ENCODE results near the gene STX8. TPM values are rescaled to one million over a fixed set of nuclear protein-coding genes. Genes with fewer than 3 reads are reported as not detected.

STX8 gene
- total and polyA plus RNA-seq, 9 of the 15 experiments (the other 6 are each of a cell fraction or from before 2014, with no cell fraction given), result 14.6 to 42.5 (median 22.1) TPM

DNA sequence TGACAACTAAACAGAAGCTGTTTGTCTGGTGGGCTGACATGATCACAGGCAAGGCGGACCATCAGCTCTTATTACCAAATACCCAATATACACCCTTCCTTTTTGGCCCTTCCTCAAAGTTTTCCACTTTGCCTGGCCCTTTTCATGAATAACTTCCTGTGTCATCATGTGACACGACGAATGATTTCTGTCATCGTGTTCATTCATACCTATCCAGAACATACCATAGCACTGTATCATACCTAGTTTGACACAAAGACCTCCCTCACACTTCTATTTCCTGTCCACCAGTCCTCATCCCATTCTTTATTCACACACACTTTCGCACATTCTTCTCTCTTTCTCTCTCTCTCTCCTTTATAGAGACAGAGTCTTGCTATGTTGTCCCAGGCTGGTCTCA is 131.8 kb downstream of the STX8 start:
- BruUV-seq (replicated peaks), result no TSS peak
- intact Hi-C loops (cut with micrococcal nuclease), result no loop called here
- Histone ChIP-seq H3K27me3 (ENCODE audit: control insufficient read depth in 2 of 2, insufficient read depth in 2 of 2, low read length in 2 of 2) (no peaks in the 10 kb centered on the region), H2AFZ (ENCODE audit: low read depth, low read length) (no peak overlapping the region), H3K4me1 (replicated peaks in 1 of 2; ENCODE audit: control insufficient read depth in 2 of 2, insufficient read depth in 2 of 2, low read length in 2 of 2) (no peaks in the 10 kb centered on the region), H3K9me3 (replicated peaks; ENCODE audit: control insufficient read depth, insufficient read depth, low read depth, low read length) (no peaks in the 10 kb centered on the region), H3K27ac (ENCODE audit: extremely low read depth, low read depth, low read length) (no peak overlapping the region), H3K9me1 (ENCODE audit: control insufficient read depth, insufficient read depth, low read length) (no peaks in the 10 kb centered on the region), H3K79me2 (ENCODE audit: control insufficient read depth, insufficient read depth, low read length) (no peaks in the 10 kb centered on the region), H3K9ac (ENCODE audit: insufficient read depth in 1 of 2, low read depth in 2 of 2, low read length in 2 of 2) (no peak overlapping the region), H3K36me3 (ENCODE audit: control insufficient read depth, insufficient read depth, low read length) (no peaks in the 10 kb centered on the region), H4K20me1 (replicated peaks; ENCODE audit: control insufficient read depth, insufficient read depth, low read length) (no peaks in the 10 kb centered on the region), H3K4me2 (ENCODE audit: insufficient read depth, low read length) (no peak overlapping the region), H3K4me3 (no peak overlapping the region)
- in situ Hi-C loops (cut with MboI), result no loop called here
- ATAC-seq (no peak), FAIRE-seq (no peak), DNase-seq (ENCODE audit: extremely low read depth in 1 of 4, low spot score in 3 of 4) (no peak)
- 0% methylated on average over 3 of the region's 5 CpGs for WGBS (ENCODE audit: insufficient coverage, low coverage, missing lambda C conversion rate)
- ChIA-PET POLR2A (no interaction called here), CTCF (ENCODE audit: low intra/inter-chr PET ratio) (no interaction called here)
- no peak for TF ChIP-seq GATAD2B (IDR thresholded peaks at IDR 0.05; ENCODE audit: borderline replicate concordance)
- TF ChIP-seq, protein P1, sequence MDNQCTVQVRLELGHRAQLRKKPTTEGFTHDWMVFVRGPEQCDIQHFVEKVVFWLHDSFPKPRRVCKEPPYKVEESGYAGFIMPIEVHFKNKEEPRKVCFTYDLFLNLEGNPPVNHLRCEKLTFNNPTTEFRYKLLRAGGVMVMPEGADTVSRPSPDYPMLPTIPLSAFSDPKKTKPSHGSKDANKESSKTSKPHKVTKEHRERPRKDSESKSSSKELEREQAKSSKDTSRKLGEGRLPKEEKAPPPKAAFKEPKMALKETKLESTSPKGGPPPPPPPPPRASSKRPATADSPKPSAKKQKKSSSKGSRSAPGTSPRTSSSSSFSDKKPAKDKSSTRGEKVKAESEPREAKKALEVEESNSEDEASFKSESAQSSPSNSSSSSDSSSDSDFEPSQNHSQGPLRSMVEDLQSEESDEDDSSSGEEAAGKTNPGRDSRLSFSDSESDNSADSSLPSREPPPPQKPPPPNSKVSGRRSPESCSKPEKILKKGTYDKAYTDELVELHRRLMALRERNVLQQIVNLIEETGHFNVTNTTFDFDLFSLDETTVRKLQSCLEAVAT (IDR thresholded peaks at IDR 0.05), result no peak
- TF ChIP-seq, protein P2, sequence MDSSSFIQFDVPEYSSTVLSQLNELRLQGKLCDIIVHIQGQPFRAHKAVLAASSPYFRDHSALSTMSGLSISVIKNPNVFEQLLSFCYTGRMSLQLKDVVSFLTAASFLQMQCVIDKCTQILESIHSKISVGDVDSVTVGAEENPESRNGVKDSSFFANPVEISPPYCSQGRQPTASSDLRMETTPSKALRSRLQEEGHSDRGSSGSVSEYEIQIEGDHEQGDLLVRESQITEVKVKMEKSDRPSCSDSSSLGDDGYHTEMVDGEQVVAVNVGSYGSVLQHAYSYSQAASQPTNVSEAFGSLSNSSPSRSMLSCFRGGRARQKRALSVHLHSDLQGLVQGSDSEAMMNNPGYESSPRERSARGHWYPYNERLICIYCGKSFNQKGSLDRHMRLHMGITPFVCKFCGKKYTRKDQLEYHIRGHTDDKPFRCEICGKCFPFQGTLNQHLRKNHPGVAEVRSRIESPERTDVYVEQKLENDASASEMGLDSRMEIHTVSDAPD (CRISPR knock-in tag; IDR thresholded peaks at IDR 0.05), result no peak
- TF ChIP-seq, protein P3, sequence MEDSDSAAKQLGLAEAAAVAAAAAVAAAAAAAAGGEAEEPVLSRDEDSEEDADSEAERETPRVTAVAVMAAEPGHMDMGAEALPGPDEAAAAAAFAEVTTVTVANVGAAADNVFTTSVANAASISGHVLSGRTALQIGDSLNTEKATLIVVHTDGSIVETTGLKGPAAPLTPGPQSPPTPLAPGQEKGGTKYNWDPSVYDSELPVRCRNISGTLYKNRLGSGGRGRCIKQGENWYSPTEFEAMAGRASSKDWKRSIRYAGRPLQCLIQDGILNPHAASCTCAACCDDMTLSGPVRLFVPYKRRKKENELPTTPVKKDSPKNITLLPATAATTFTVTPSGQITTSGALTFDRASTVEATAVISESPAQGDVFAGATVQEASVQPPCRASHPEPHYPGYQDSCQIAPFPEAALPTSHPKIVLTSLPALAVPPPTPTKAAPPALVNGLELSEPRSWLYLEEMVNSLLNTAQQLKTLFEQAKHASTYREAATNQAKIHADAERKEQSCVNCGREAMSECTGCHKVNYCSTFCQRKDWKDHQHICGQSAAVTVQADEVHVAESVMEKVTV (CRISPR knock-in tag; IDR thresholded peaks at IDR 0.05), result no peak
- TF ChIP-seq YY1 (IDR thresholded peaks at IDR 0.05; ENCODE audit: borderline replicate concordance in 1 of 3, control insufficient read depth in 1 of 3, extremely low read depth in 1 of 3, insufficient read depth in 3 of 3, insufficient read length in 1 of 3, insufficient replicate concordance in 2 of 3, low read depth in 1 of 3, low read length in 2 of 3), result no peak
- no peak for TF ChIP-seq ASH1L (IDR thresholded peaks at IDR 0.05; ENCODE audit: borderline replicate concordance, low read depth, partially characterized antibody)
- no peak for TF ChIP-seq TBL1XR1 (IDR thresholded peaks at IDR 0.05; ENCODE audit: low read length in 2 of 2)
- TF ChIP-seq CBX8 (IDR thresholded peaks at IDR 0.05; ENCODE audit: borderline replicate concordance, extremely low read depth, low read depth, low read length, poor library complexity, severe bottlenecking), result no peak
- TF ChIP-seq XRCC3 (IDR thresholded peaks at IDR 0.05), result no peak
- no peak for TF ChIP-seq ELK3 (CRISPR knock-in tag; IDR thresholded peaks at IDR 0.05)
- no peak for TF ChIP-seq NBN (IDR thresholded peaks at IDR 0.05; ENCODE audit: low read depth)
